Progenitor cell of endocrine pancreas (in vitro differentiated cells): ENCODE data around the gene HES3. TPM values are rescaled to one million over a fixed set of nuclear protein-coding genes. Genes with fewer than 3 reads are reported as not detected.

Experiments used
- DNase-seq: peaks from one replicate; pipeline ENCODE4 v3.0.0; 2021; ENCODE audit warnings: low spot score; ENCODE audit not compliant: unreplicated experiment
- H3K27ac Mint-ChIP-seq: 2 replicates; pipeline ENCODE4 v1.8.0; 2021; ENCODE audit warnings: mild to moderate bottlenecking, moderate library complexity, mixed read lengths
- H3K27me3 Mint-ChIP-seq: 2 replicates; pipeline ENCODE4 v1.8.0; 2021; ENCODE audit warnings: mixed read lengths
- H3K36me3 Mint-ChIP-seq: 2 replicates; pipeline ENCODE4 v1.8.0; 2022; ENCODE audit warnings: mixed read lengths; ENCODE audit not compliant: insufficient read depth
- H3K4me1 Mint-ChIP-seq: 2 replicates; pipeline ENCODE4 v1.8.0; 2021; ENCODE audit warnings: low read depth, mixed read lengths
- H3K4me3 Mint-ChIP-seq: 2 replicates; pipeline ENCODE4 v1.8.0; 2021; ENCODE audit warnings: low read depth, mild to moderate bottlenecking, moderate library complexity, mixed read lengths
- H3K9me3 Mint-ChIP-seq: 2 replicates; pipeline ENCODE4 v1.8.0; 2021; ENCODE audit warnings: low read depth, mixed read lengths
- long read RNA-seq: library from polyadenylated mRNA; unstranded; transcript quantifications from one replicate; pipeline ENCODE4 v2.0.0, GENCODE V29; 2020
- total RNA-seq: library from RNA; stranded (reverse); gene quantifications from 2 replicates; pipeline ENCODE4 v1.2.1, GENCODE V29; 2021
- TF ChIP-seq, protein P1 (sequence below): fragments of 200-600 bp; sonication (generic); IDR thresholded peaks from one replicate; pipeline ENCODE4 v1.5.0; 2021; ENCODE audit warnings: antibody characterized with exemption, mild to moderate bottlenecking; ENCODE audit not compliant: unreplicated experiment

Gene HES3, protein sequence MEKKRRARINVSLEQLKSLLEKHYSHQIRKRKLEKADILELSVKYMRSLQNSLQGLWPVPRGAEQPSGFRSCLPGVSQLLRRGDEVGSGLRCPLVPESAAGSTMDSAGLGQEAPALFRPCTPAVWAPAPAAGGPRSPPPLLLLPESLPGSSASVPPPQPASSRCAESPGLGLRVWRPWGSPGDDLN
- not detected in 2 replicates for total RNA-seq
- long read RNA-seq: 0 reads

DNA sequence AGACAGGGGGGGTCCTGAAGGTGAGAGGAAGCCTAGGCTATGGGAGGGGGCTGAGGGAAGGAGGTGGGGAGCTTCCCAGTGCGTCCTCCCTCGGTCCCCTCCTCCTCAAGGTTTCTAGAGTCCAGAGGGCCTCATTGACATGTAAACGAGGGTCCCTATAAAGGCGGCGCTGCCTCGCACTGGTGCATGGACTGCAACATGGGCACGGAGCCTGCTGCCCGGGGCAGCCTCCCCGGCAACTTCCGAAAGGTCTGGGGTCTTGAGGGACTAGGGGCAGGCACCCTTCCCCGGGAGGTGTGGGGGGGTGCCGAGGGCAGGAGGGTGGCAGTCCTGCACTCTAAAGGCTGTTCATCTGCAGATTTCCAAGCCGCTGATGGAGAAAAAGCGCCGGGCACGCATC is at the start of gene HES3:
HES3 (plus strand) TSS at position 187 of the 400 bp plus-strand sequence; CDS start at position 374, 187 bp downstream.
- DNase-seq: no peak
- no peak within 1 kb of the TSS for H3K4me3 Mint-ChIP-seq
- TF ChIP-seq, protein P1, sequence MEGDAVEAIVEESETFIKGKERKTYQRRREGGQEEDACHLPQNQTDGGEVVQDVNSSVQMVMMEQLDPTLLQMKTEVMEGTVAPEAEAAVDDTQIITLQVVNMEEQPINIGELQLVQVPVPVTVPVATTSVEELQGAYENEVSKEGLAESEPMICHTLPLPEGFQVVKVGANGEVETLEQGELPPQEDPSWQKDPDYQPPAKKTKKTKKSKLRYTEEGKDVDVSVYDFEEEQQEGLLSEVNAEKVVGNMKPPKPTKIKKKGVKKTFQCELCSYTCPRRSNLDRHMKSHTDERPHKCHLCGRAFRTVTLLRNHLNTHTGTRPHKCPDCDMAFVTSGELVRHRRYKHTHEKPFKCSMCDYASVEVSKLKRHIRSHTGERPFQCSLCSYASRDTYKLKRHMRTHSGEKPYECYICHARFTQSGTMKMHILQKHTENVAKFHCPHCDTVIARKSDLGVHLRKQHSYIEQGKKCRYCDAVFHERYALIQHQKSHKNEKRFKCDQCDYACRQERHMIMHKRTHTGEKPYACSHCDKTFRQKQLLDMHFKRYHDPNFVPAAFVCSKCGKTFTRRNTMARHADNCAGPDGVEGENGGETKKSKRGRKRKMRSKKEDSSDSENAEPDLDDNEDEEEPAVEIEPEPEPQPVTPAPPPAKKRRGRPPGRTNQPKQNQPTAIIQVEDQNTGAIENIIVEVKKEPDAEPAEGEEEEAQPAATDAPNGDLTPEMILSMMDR: no peak
- no peaks in the 10 kb centered on the region for H3K9me3 Mint-ChIP-seq
- H3K27me3 Mint-ChIP-seq: peaks cover 72% of the 10 kb centered on the region
- peaks cover 14% of the 10 kb centered on the region for H3K4me1 Mint-ChIP-seq
- no peak within 1 kb of the TSS for H3K27ac Mint-ChIP-seq
- no peaks in the 10 kb centered on the region for H3K36me3 Mint-ChIP-seq

DNA sequence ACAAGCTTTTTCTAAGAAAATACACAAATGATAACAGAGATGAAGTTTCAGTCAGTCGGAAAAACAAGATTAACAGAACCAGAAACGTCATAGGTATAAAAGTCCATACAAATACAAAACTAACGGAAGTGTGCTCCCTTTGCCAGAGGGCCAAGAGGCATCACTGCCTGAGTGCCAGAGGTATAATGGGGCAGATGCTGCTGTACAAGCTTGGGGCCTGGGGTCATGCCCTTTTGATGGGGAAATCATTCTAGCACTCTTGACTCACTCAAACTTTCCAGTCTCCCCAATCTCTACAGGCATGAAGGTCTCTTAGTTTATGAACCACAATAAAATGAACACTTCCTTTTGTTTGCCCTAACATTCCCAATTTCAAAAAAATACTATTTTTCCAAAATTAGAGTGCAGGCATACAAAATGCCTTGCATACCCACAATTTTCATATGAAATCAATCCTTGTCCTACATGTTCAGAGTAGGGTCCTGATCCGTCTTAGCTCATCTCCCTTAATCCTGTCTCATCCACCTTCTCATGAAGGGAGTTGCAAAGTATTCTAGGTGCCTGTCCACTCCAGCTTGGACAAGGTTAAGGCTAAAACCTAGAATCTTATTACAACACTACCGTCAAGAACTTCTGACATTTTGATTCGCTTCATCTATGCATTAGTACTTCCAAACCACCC is 46.1 kb upstream of the HES3 start:
- H3K4me1 Mint-ChIP-seq: peaks cover 25% of the 10 kb centered on the region
- no peak for DNase-seq
- H3K36me3 Mint-ChIP-seq: peaks cover 17% of the 10 kb centered on the region
- no peaks in the 10 kb centered on the region for H3K9me3 Mint-ChIP-seq
- peaks cover 3% of the 10 kb centered on the region for H3K27me3 Mint-ChIP-seq
- TF ChIP-seq, protein P1: no peak
- H3K4me3 Mint-ChIP-seq: peak overlapping the region; percentile 82
- H3K27ac Mint-ChIP-seq: peak overlapping the region; percentile 69

DNA sequence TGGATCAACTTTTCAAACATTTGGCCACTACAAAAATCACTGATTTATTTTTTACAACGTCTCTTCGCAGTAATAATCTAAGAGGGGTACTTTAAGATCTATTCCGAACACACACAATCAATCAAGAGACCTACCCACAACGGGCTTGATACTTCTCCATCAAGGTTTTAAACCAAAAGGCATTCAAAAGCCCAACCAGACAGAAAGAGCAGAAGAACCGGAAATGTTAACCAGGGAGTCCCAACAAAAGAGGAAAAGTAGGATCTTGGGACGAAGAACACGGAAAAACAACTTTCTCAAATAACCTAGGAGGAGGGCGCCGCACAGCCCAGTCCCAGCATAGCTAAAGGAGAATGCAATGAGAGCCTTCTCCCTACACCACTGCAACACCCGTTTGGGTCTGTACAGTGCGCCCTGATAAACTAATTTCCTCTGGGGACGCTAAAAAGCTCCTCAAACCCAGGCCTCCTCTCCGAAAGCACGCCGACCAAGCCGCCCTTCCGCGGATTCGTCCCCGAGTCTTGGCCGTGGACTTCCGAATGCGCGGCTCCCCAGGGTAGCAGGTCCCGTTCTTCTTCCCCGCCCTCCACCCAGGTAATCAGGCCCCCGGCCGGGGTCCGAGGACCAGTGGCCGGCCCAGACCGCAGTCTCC is 45.2 kb upstream of the HES3 start:
- DNase-seq: no peak
- Mint-ChIP-seq H3K27ac (peak overlapping the region; percentile 68), H3K9me3 (no peaks in the 10 kb centered on the region), H3K4me1 (peaks cover 25% of the 10 kb centered on the region), H3K36me3 (peaks cover 14% of the 10 kb centered on the region), H3K4me3 (peak overlapping the region; percentile 82), H3K27me3 (peaks cover 3% of the 10 kb centered on the region)
- TF ChIP-seq, protein P1: no peak

DNA sequence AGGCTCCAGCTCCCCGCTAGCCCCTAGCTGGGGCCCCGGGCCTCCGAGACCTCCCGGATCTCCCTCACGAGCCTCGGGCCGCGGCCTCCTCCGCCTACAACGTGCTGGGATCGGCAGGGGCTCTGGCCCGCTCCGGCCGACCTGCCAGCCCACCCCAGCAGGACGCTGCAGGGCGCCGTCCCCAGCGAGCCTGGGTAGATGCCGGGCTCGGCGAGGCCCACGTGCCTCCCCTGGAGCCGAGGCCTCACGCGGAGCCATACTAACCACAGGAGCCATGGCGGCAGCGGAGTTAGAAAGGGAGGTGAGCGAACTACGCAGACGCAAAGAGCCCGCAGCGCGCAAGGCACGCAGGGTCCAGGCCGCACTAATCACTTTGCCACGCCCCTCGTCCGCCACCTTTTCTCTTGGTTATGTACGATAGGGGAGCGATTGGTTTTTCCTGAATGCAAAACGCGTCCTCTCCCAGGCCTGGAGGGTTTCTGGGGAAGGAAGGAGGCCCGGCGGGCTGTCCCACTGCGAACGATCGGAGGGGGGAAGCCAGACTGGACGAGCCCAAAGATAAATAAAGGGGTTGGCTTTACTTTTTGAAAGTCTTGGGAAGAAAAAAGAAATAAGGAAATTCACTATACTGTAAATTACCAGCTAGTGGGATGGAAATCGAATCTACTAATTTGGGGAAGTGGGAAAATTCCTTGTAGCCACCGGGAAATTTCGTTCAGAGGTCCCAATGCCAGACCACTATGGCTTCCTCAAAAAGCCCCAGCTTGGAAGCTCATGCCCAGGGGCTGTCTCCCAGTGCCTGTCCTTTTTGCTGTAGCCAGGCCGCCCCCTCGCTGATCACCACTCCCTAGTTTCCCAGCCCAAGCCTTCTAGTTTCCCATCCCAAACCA is 44.4 kb upstream of the HES3 start, which contains the start of gene RPL22:
RPL22 (minus strand) TSS at position 298 of the 890 bp plus-strand sequence; CDS start at position 276, 22 bp downstream.
- DNase-seq: peak; percentile 92
- no peaks in the 10 kb centered on the region for H3K9me3 Mint-ChIP-seq
- TF ChIP-seq, protein P1: no peak
- peaks cover 25% of the 10 kb centered on the region for H3K4me1 Mint-ChIP-seq
- H3K4me3 Mint-ChIP-seq: peak within 1 kb of the TSS; percentile 82
- H3K27ac Mint-ChIP-seq: peak within 1 kb of the TSS; percentile 98
- H3K27me3 Mint-ChIP-seq: peaks cover 3% of the 10 kb centered on the region
- H3K36me3 Mint-ChIP-seq: peaks cover 13% of the 10 kb centered on the region
